Calu3 (cell line): ENCODE results near the gene IL10RA. TPM values are rescaled to one million over a fixed set of nuclear protein-coding genes. Genes with fewer than 3 reads are reported as not detected.
A peak's percentile ranks its signal among the peaks of the same experiment; 100 is the strongest.
"Not testable (repeated sequence)": the region's sequence is repeated elsewhere in the genome, so short reads cannot be mapped to it uniquely, and the experiment has no call there.

Source experiments
- BruUV-seq: library from RNA; stranded (reverse); fragments of 400-500 nt; replicated peaks from 2 replicates; lab custom pipeline; 2021; lab: Mats Ljungman, UMichigan
- CTCF ChIA-PET: fragments of 300-600 bp; sonication (Branson Sonifier 250); formaldehyde crosslinking; loops from one replicate; lab custom pipeline; 2022; ENCODE audit warnings: antibody characterized with exemption; lab: Charles Lee
- DNase-seq: peaks from one replicate; pipeline ENCODE4 v3.0.0; 2022
- H3K27ac Mint-ChIP-seq: one replicate; pipeline ENCODE4 v1.8.0; 2022; ENCODE audit warnings: mixed read lengths; ENCODE audit not compliant: unreplicated experiment
- H3K27me3 Mint-ChIP-seq: one replicate; pipeline ENCODE4 v1.8.0; 2022; ENCODE audit warnings: mixed read lengths; ENCODE audit not compliant: unreplicated experiment
- H3K36me3 Mint-ChIP-seq: one replicate; pipeline ENCODE4 v1.8.0; 2022; ENCODE audit warnings: mild to moderate bottlenecking, moderate library complexity, mixed read lengths; ENCODE audit not compliant: insufficient read depth, unreplicated experiment
- H3K4me1 Mint-ChIP-seq: one replicate; pipeline ENCODE4 v1.8.0; 2022; ENCODE audit warnings: mild to moderate bottlenecking, low read depth, mixed read lengths; ENCODE audit not compliant: unreplicated experiment
- H3K4me3 Mint-ChIP-seq: one replicate; pipeline ENCODE4 v1.8.0; 2022; ENCODE audit warnings: mild to moderate bottlenecking, low read depth, moderate library complexity, mixed read lengths; ENCODE audit not compliant: unreplicated experiment
- H3K9me3 Mint-ChIP-seq: one replicate; pipeline ENCODE4 v1.8.0; 2022; ENCODE audit warnings: low read depth, mixed read lengths; ENCODE audit not compliant: unreplicated experiment
- CTCF ChIP-seq: fragments of 200-600 bp; IDR thresholded peaks from one replicate; pipeline ENCODE4 v1.8.0; 2022; ENCODE audit warnings: antibody characterized with exemption; ENCODE audit not compliant: unreplicated experiment
- intact Hi-C: fragments of 100-400 bp; cut with micrococcal nuclease; formaldehyde crosslinking; loops from one replicate; pipeline ENCODE4 v1.10.0; 2022; ENCODE audit not compliant: unreplicated experiment
- total RNA-seq: library from RNA; stranded (reverse); gene quantifications from 2 replicates; pipeline ENCODE4 v1.2.3, GENCODE V29; 2022

The IL10RA gene
- total RNA-seq, 1 experiment from 2014 or later = 0.05 TPM

GRCh38 chr11:117946842-117947526 lies 39.2 kb upstream of the IL10RA start:
- peaks cover 8% of the 10 kb centered on the region for H3K4me1 Mint-ChIP-seq
- no peak overlapping the region for H3K27ac Mint-ChIP-seq
- peak; percentile 82 for TF ChIP-seq CTCF
- H3K27me3 Mint-ChIP-seq = no peaks in the 10 kb centered on the region
- peak; percentile 87 for DNase-seq
- peaks cover 5% of the 10 kb centered on the region for H3K9me3 Mint-ChIP-seq
- no peak overlapping the region for H3K4me3 Mint-ChIP-seq
- CTCF ChIA-PET = interaction anchor here (0.6 to 2.3 kb wide), 23 partner anchors 10 to 521 kb away, joined by 3 to 54 read pairs (median 5); partner anchors contain the start of genes FXYD2, TMPRSS13 and TMPRSS4
- no TSS peak for BruUV-seq
- no peaks in the 10 kb centered on the region for H3K36me3 Mint-ChIP-seq
- intact Hi-C loops = loop anchor here (1.0 to 2.0 kb wide), 2 partner anchors 103 to 128 kb away; no protein-coding TSS in a partner anchor

- intact Hi-C loops = loop anchor here (1.0 to 2.0 kb wide), 2 partner anchors 103 to 129 kb away; no protein-coding TSS in a partner anchor
- BruUV-seq, H3K4me1 Mint-ChIP-seq, H3K36me3 Mint-ChIP-seq, H3K27me3 Mint-ChIP-seq, H3K9me3 Mint-ChIP-seq, DNase-seq, H3K27ac Mint-ChIP-seq, H3K4me3 Mint-ChIP-seq: not testable (repeated sequence)
- CTCF ChIA-PET = interaction anchor here (1.2 to 2.3 kb wide), 5 partner anchors 104 to 522 kb away, joined by 6 to 54 read pairs (median 13); partner anchors contain the start of gene FXYD2
These were observed 38.4 kb upstream of the IL10RA start for GRCh38 chr11:117947751-117948150.

GRCh38 chr11:117948466-117948865 lies 37.7 kb upstream of the IL10RA start:
- H3K4me1 Mint-ChIP-seq, DNase-seq, CTCF ChIA-PET, H3K27me3 Mint-ChIP-seq, H3K4me3 Mint-ChIP-seq, BruUV-seq, intact Hi-C loops, H3K36me3 Mint-ChIP-seq, H3K27ac Mint-ChIP-seq, H3K9me3 Mint-ChIP-seq: not testable (repeated sequence)

- no peaks in the 10 kb centered on the region for H3K9me3 Mint-ChIP-seq
- no peak for TF ChIP-seq CTCF
- BruUV-seq = no TSS peak
- no peak overlapping the region for H3K27ac Mint-ChIP-seq
- H3K4me1 Mint-ChIP-seq = peaks cover 8% of the 10 kb centered on the region
- DNase-seq = no peak
- no peaks in the 10 kb centered on the region for H3K27me3 Mint-ChIP-seq
- no peak overlapping the region for H3K4me3 Mint-ChIP-seq
- intact Hi-C loops = no loop called here
- CTCF ChIA-PET = no interaction called here
- no peaks in the 10 kb centered on the region for H3K36me3 Mint-ChIP-seq
These were observed 37.1 kb upstream of the IL10RA start for GRCh38 chr11:117949062-117949461.

- CTCF ChIA-PET = interaction anchor here (0.7 to 2.4 kb wide), 2 partner anchors 103 to 145 kb away, joined by 5 to 9 read pairs; no protein-coding TSS in a partner anchor
- Mint-ChIP-seq H3K4me1 (peaks cover 8% of the 10 kb centered on the region), H3K4me3 (no peak overlapping the region), H3K36me3 (no peaks in the 10 kb centered on the region), H3K27me3 (no peaks in the 10 kb centered on the region), H3K27ac (no peak overlapping the region), H3K9me3 (no peaks in the 10 kb centered on the region)
- BruUV-seq = no TSS peak
- intact Hi-C loops = loop anchor here (1.0 kb wide), 1 partner anchor 103 kb away; no protein-coding TSS in a partner anchor
- DNase-seq = no peak
- no peak for TF ChIP-seq CTCF
These were observed 35.9 kb upstream of the IL10RA start for GRCh38 chr11:117950301-117950700.
